SK-N-SH treated with all-trans-retinoic acid at 6 μM for 48 hours (cell line): ENCODE measurements around the gene UNC5C.

ENCODE experiments used
- ARNTL ChIP-seq: fragments of 450-650 bp; formaldehyde crosslinking; IDR thresholded peaks from 2 replicates; pipeline ENCODE4 v1.5.0; 2020; ENCODE audit warnings: low read depth, mild to moderate bottlenecking, moderate library complexity, borderline replicate concordance
- ISL1 ChIP-seq: fragments of 250-450 bp; sonication (Bioruptor Pico); IDR thresholded peaks from 2 replicates; pipeline ENCODE4 v2.1.2; 2022; ENCODE audit warnings: mild to moderate bottlenecking, moderate library complexity
- PATZ1 ChIP-seq: fragments of 250-450 bp; sonication (Bioruptor Pico); IDR thresholded peaks from 2 replicates; pipeline ENCODE4 v1.8.0; 2020; ENCODE audit warnings: mild to moderate bottlenecking, moderate library complexity, borderline replicate concordance
- RARB ChIP-seq: fragments of 250-450 bp; sonication (Bioruptor Pico); IDR thresholded peaks from 2 replicates; pipeline ENCODE4 v1.8.0; 2021; ENCODE audit warnings: mild to moderate bottlenecking, moderate library complexity
- SNAI2 ChIP-seq: fragments of 250-450 bp; sonication (Bioruptor Pico); IDR thresholded peaks from 2 replicates; pipeline ENCODE4 v1.5.0; 2020; ENCODE audit warnings: mild to moderate bottlenecking, moderate library complexity
- ZC3H10 ChIP-seq: fragments of 250-450 bp; sonication (Bioruptor Pico); IDR thresholded peaks from 2 replicates; pipeline ENCODE4 v1.5.1; 2021; ENCODE audit warnings: mild to moderate bottlenecking, moderate library complexity
- ZFP3 ChIP-seq: fragments of 250-450 bp; sonication (Bioruptor Pico); IDR thresholded peaks from 2 replicates; pipeline ENCODE4 v1.5.0; 2020; ENCODE audit warnings: mild to moderate bottlenecking, moderate library complexity
- TF ChIP-seq, protein P1 (sequence below): fragments of 250-450 bp; sonication (Bioruptor Pico); IDR thresholded peaks from 2 replicates; pipeline ENCODE4 v1.5.1; 2020; ENCODE audit warnings: low read depth, mild to moderate bottlenecking, moderate library complexity

DNA sequence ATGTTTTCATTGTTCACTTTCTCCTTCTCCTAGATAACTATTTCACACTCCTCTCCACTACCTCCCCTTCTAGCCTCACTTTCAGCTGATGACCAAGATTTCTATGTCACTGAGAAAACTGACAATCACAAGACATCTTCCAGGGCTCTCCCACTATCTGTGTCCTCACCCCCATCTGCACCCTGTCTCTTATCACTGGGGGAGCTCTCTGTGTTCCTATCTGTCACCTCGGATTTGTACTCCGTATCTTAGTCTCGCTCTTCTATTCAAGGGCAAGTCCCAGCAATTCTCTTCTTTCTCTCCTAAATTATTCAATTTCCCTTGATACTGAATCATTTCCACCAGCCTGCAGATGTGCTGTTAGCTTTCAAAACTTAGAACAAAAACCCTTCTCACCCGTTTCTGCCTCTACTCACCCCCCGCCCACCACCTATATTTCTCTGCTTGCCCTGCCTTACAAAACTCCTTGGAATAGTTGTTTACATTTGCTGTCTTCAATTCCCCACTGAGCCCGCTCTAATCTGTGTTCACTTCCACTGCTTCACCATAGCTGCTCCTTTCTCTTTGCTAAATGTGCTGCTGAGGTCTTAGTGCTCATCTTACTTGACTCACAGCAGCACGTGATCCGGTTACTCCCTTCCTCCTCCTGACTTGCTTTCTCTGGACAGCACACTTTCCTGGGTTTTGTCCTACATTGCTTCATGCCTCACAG lies 293.2 kb downstream of the UNC5C start:
- no peak for TF ChIP-seq RARB (CRISPR knock-in tag)
- no peak for TF ChIP-seq ISL1 (CRISPR knock-in tag)
- TF ChIP-seq ZFP3 (CRISPR knock-in tag): no peak
- no peak for TF ChIP-seq PATZ1 (CRISPR knock-in tag)
- TF ChIP-seq ZC3H10 (CRISPR knock-in tag): no peak
- no peak for TF ChIP-seq SNAI2 (CRISPR knock-in tag)
- no peak for TF ChIP-seq ARNTL (CRISPR knock-in tag)
- TF ChIP-seq, protein P1, sequence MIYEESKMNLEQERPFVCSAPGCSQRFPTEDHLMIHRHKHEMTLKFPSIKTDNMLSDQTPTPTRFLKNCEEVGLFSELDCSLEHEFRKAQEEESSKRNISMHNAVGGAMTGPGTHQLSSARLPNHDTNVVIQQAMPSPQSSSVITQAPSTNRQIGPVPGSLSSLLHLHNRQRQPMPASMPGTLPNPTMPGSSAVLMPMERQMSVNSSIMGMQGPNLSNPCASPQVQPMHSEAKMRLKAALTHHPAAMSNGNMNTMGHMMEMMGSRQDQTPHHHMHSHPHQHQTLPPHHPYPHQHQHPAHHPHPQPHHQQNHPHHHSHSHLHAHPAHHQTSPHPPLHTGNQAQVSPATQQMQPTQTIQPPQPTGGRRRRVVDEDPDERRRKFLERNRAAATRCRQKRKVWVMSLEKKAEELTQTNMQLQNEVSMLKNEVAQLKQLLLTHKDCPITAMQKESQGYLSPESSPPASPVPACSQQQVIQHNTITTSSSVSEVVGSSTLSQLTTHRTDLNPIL (CRISPR knock-in tag): no peak
